GM19467 (cell line): ENCODE results near the gene CDC7.
A peak's percentile ranks its signal among the peaks of the same experiment; 100 is the strongest.
"Not testable (repeated sequence)": the region's sequence is repeated elsewhere in the genome, so short reads cannot be mapped to it uniquely, and the experiment has no call there.

ENCODE experiments used
- ATAC-seq: cut with Tn5 transposase; IDR thresholded peaks from one replicate; pipeline ENCODE4 v1.9.1; 2021; ENCODE audit warnings: mild to moderate bottlenecking, moderate library complexity; ENCODE audit not compliant: unreplicated experiment

The CDC7 gene

DNA sequence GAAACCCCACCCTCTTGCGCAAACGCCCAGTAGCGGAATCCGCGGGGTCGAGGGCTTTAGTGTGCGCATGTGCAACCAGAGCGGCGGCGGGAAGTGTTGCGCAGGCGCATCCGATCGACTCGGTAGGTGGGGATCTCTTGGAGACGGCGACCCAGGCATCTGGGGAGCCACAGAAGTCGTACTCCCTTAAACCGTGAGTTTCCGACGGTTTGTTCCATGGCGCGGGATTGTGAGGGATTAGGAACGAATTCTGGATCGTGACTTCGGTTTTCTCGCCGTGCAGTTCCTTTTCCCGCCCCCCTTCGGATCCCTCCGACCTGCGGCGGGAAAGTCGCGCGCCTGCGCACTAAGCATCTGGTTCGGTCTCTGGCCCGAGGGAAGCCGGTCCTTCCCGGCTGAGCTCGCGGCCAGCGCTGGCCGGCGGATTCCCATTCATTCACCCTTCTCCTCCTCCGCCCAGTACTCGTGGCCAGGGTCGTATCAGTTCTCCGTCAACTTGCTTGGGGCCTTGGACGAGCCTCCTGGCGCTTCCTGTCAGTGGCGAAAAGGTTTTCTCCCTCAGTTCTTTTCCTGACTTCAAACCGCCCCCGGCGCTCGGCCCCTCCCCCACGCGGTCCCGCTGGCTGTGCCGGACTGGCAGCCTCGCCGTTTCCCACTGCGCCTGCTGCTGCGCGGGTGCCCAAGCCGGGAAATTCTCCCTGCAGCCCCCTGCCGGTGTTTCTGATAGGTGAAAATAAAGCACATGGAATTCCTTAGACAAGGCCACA lies at the start of gene CDC7:
CDC7 (plus strand) TSS at position 96 of the 767 bp plus-strand sequence. CDS start 866 bp downstream, outside the sequence.
- ATAC-seq: peak; percentile 79

DNA sequence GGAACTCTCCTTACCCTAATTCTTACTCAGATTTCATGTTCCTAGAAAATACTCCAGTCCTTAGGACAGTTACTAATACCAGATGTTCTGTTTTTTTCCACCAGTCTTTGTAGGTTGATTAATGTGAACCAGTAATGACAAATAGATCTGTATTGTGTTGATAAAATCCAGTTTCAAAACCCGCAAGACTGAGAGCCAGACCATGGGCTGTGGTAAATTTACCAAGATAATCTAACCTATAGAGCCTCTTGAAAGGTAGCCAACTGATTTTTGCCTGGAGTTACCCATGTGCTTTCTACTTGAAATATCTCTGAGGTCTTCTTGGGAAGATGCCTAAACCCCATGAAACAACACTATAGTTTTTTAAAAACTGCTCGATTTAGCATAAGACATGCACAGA lies 46.5 kb upstream of the CDC7 start:
- ATAC-seq: no peak

DNA sequence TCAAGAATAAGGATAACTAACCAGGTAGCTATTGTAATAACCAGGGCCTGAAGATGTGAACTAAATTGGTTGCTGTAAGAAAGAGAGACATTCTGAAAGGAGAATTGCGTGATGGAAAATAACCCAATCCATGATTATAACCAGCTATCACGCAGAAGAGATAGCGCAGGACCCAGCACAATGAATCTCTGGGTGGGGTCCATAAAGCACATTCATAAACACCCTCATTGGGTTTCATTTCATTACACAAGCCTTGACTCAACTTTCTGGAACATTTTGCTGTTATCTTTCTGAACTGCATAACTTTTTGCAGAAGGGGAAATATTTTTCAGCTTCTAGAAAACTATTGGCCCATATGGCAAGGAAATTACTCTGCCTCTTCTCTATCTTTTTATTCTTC lies 45.3 kb upstream of the CDC7 start:
- ATAC-seq: no peak

DNA sequence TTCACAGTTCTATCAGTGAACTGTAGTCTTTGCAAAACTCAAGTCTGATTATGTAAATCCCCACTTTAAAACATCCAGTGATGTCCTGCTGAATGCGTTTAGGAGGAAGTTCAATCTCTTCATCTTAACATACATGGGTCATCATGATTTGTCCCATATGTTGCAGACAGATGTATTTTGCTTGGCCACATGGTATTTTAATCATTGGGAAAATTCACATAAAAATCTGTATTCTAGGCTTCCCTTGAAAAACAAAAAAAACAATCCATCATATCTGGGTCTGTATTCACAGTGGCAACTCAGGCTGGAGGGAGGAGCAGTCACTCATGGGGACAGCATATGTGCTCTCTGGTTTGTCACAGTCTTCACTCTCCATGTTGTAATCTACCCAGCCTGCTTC lies 44.8 kb upstream of the CDC7 start:
- no peak for ATAC-seq

DNA sequence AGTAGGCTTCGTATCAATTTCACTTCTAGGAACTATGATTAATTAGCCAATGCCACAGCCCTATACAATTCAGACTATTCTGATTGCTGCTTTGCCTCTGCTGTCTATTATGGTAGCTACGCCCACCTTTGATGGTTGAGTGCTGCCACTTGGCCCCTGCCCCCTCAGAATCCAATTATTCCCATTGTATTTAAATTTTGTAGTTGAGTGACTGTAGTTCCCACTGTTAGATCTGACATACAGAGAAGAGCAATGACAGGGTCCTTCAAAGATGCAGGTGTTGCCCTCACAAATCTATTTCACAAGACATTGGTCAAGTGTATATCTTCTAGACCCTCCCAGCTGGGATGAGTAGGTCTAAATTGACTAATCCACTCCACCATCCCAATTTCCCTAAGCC lies 35.3 kb upstream of the CDC7 start:
- ATAC-seq: not testable (repeated sequence)

DNA sequence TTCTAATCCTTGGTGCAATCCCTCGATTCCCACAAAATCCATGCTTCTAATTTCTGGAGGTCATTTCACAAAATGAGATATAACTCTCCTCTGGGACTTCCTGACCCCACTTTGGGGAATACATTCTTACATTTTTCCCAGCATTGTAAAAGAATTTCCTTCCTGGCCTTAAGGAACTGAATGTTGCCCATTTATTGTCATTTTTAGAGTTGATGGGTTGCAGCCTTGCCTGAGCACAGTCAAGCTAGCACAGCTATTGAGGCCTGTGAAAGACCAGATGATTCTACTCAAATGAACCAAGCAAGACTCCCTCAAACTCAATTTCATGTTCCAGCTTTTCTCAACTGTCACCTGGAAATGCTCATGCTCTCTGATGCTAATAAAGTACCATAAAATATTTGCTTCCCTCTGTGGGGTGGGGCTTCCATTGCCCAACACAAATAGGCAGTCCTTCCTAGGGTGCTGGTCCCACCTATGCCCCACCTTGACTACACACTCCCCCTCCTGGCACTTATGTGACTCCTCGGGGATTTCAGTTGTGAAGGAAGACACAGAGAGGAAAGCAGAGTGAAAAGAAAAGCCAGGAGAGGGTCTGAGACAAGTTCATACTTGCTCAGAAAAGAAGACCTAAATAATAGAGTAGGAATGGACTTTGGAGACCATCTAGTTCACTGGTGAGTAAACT lies 24.0 kb upstream of the CDC7 start:
- ATAC-seq: no peak

DNA sequence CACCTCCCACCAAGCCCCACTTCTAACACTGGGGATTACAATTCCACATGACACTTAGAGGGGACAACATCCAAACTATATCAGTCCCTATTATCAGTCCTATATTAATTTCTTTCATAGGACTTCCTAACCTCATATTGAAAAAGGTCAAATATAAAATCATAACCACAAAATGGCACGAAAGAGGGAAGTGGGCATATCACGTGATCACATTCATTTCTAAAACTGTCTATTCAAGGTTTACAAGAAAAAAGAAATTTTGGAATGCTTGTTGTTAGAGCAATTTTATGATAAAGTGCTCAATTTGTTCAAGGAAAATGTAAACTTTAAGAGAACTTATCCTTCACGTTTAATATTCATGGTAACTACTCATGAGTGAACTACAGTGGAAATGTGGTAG lies 13.2 kb upstream of the CDC7 start:
- ATAC-seq: no peak

DNA sequence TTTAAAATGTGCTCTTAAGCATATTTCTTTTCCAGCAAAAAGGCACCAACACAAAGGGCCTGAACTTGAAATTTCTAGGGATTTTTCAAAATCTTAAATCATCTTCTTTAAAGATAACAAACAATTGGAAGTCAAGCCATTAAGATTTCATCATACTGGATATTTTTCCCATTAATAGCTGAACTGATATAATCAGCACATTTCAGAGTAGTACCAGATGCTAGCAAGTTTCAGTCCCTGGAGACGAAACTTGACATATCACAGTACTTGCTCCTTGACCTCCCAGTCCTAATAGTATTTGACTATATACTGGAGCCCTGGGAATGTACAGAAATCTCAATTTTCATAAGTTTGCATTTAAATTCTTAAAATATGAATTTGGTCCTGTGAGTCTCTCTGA lies 10.2 kb upstream of the CDC7 start:
- no peak for ATAC-seq

DNA sequence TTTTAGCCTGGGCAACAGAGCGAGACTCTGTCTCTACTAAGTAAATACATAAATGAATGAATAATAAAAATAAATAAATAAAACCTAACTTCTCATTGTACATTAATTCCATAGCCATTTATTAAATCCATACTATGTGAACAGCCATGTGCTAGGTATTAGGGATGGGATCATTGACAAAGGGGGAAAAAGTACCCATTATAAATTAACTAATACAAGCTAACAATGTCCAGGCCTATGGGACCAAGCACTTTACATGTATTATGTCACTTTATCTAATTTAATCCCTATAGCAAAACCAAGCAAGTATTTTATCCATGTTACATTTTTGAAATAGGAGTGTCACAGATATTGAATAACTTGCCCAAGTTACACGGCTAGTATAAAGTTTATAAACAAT lies 2.6 kb upstream of the CDC7 start:
- ATAC-seq: no peak

DNA sequence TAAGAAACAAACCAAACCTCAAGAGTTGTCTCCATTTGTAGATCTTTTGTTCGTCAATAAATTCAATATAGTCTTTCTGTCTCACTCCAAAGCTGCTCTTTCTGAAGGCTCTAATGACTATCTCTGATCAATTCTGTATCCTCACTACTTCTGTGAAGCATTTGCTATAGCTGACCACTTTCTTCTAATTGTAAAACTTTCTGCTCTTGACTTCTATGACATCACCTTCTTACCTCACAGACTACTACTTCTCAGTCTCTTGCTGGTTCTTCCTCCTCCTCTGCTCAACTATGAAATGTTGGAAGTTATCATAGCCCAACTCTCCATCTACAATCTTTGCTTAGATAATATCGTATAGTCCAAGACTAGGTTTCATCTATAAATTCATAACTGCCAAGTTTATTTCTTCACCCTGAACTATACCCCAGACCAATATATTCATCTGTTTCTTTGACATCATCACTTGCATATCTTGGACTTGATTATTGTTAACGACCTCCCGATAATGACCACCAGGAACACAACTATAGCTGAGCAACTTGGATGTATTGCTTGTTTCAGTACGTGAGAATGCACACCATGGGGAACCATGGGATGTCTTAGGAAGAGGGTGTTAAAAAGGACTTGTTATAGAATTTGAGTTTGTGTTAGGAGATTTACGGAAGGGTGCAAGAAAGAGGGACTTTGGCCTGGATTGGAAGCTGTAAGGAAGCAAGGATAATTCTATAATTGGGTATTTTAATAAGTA lies 2.0 kb upstream of the CDC7 start:
- no peak for ATAC-seq

DNA sequence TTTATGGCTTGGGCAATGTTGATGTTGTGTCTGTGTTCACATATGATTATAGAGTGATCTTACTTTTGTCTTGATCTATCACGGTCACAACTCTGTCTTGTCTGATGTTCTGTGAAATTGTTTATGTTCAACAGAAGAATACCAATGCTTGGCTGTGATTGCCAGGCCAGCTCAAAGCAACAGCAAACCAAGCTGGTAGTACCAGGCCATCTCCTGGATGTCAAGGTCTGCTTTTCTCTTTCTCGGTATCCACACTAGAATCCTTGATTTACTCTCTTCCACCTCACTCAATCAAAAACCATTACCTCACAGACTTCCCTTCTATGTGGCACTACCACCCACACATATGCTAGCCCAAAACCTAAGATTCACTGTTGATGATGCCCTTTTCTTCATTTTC lies 1.3 kb upstream of the CDC7 start:
- no peak for ATAC-seq

DNA sequence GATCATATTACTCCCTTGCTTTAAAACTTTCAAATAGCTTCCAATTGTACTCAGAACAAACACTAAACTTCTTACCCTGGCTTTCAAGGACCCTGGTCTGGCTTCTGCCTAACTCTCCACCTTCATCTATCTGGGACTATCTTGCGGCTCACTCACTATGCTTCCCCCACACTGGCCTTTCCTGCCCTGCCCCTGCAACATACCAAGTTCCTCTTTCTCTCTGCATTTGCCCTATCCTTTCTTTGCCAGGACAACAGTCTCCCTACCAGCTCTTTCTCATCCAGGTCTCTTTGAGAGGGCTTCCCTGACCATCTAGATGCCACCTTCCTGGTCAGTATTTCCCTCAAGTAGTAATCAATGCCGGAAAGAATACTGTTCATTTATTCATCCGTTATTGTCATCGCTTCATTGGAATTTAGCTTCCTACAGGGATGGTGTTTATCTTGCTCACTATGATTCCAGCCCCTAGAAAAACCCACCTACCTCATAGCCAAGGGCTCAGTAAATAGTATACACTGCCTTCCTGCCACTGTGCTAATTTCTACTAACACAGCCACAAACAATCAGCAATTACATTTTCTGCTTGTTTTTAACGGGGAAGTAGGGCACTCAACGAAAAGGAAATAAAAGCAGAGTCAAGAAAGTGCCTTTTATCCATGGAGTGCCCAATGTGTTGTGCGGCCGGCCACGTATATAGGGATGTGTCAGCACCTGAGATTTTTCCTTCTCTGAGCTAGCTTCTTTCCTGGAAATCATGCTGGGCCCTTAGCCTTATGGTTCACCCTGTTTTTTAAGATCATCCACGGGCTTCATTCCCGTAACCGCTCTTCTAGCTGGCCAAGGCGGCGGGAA lies 521 bp upstream of the CDC7 start:
- no peak for ATAC-seq

DNA sequence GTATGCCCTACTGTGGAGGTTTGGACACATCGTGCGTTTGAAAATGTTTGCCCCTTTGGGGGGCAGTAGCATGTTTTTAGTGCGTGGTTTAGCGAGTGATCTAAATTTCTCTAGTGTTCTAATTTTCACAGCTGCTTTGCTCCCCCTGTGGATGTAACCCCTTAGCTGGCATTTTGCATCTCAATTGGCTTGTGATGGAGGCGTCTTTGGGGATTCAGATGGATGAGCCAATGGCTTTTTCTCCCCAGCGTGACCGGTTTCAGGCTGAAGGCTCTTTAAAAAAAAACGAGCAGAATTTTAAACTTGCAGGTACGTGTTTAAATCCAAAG lies 836 bp downstream of the CDC7 start:
- peak; percentile 12 for ATAC-seq

DNA sequence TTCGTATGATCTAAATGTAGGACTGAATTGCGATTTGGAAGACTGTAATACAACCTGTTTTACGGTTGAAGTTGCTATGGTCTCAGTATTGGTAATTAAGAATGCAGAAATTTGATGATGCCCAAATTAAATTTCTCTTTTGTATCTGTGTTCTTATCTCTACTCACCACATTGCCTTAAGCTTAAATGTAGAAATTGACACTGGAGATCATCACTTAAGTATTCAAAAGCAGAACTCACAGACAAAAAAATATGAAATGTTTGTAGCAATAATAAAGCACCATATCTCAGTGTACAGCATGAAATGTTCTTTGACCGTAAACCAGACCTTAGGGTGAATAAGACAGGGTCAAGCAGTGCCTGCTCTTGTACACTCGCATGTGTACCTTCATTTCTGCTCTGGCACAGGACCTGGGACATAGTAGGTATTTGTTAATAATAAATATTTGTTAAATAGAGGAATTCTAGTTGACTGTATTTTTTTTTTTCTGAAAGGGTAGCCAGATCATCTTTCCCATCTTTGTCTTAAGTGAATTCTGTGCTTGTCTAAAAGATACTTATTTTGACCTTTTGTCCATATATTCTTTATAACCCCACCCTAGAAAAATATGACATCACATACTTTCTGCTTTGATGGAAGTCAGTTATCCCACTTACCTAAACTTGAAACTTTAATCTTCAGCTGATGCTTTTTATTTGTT lies 1.5 kb downstream of the CDC7 start:
- no peak for ATAC-seq

DNA sequence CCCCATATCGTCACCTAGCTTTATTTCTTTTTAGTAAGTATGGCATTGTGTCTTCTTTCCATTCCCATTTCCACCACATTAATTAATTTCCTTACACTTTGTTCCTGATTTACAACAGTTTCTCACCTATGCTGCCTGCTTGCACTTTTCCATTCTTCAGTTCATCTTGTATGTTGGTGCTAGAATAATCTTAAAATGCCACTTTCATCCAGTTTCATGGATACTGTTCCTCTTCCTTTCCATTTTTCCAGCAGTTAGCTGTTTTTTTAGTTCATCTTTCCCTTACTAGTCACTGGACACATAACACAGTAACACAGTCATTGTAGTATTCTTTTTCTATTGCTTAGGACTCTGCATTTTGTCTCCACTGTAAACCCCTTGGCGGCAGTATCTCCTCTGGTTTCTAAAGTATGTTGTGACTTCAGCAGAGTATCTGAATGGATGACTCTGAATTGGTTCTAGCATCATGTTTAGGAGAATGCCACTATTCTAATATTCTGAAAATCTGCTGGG lies 2.1 kb downstream of the CDC7 start:
- ATAC-seq: no peak

DNA sequence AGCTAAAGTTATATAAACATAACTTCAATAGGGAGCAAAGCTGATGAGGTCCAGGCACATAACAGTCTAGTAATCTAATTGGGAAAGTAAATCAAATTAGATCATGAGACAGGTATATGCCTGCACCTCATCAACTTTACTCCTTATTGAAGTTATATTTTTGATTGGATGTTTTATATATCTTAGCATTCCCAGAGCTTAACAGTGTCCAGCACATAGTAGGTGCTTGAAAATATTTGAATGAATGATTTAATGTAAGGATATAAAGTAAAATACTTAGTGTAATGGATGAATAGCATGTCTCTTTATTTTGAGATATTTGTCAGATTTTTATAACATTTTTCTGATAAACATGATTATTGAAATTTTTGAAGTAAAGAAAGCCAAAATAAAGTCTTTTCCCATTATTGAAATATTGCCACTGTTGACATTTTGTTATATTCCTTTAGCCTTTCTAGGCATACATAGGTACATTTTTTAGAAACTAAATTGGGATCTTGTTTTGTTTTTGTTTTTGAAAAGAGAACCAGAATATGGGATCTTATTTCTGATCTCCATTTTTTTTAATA lies 2.8 kb downstream of the CDC7 start:
- no peak for ATAC-seq

DNA sequence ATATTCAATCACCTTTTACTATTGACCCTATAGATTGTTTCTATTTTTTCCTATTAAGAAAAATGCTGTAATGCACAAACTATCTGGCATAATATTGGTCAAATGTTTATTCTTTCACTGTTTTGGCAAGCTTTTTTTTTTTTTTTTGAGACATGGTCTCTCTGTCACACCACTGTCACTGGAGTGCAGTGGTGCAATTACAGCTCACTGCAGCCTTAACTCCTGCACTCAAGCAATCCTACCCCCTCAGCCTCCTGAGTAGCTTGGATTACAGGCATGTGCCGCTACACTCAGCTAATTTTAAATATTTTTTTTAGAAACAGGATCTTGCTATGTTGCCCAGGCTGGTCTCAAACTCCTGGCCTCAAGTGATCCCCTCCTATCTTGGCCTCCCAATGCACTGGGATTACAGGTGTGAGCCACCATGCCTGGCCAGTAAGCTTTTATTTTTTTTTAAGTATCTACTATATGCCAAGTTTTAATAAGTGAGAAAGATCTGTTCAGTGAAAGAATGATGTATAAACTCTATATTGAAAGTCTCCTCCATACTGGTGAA lies 3.4 kb downstream of the CDC7 start:
- no peak for ATAC-seq

DNA sequence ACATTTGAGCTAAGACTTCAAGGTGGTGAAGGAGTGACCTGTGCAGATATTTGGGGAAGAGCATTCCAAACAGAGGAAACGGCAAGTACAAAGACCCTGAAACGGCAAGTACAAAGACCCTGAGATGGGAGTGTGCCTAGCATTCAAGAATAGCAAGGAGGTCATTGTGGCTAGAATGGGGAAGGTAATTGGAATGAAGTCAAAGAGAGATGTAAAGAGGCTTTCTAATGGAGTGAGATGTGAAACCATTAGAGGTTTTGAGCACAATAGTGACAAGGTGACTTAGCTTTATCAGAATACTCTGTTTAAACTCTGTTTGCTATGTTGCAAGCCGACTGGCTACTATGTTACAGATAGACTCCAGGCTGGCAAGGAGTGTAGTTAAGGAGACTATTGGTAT lies 4.4 kb downstream of the CDC7 start:
- ATAC-seq: no peak

DNA sequence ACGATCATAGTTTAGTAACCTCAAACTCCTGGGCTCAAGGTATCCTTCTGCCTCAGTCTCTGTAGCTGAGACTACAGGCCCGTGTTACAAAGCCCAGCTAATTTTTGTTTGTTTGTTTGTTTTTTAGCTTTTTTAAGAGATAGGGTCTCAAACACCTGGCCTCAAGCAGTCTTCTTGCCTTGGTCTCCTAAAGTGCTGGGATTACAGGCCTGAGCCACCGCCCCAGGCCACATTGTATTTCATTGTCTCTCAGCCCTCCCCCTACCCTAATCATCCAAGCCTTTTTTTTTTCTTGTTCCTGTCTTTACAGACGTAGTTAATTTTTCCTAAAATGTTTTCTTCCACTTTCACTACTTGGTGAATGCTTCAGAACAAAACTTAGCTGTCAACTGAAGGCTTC lies 5.4 kb downstream of the CDC7 start:
- no peak for ATAC-seq

DNA sequence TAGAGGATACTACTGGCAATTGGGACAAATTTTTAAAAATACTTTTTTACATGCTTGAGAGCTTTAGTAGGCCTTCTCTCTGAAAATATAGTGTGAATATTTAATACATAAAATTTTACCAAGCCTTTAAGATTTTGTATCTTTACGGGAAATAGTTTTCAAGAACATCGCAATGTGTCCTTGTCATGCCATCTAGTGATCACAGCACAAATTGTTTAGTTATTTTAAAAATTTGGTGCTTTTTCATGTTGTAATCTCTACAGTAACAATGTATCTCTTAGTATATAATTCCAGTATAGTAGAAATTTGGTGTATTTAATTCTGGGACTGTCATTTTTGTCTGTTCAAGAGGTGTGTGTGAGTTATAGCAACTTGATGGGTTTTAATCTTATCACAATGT lies 6.7 kb downstream of the CDC7 start:
- no peak for ATAC-seq
